Smooth muscle cell (in vitro differentiated cells): ENCODE results near the gene RFNG. TPM values are rescaled to one million over a fixed set of nuclear protein-coding genes. Genes with fewer than 3 reads are reported as not detected.

ENCODE experiments used
- DNase-seq: peaks from one replicate; lab custom pipeline; 2025; ENCODE audit not compliant: unreplicated experiment; lab: John Stamatoyannopoulos, UW
- H2AFZ ChIP-seq: fragments of 200-600 bp; sonication (generic); 2 replicates; pipeline ENCODE4 v1.6.0; 2016; ENCODE audit warnings: antibody characterized with exemption, low read depth, mild to moderate bottlenecking
- H3F3A ChIP-seq: fragments of 200-600 bp; sonication (generic); 2 replicates; pipeline ENCODE4 v1.6.0; 2017; ENCODE audit warnings: antibody characterized with exemption, low read depth
- H3K27ac ChIP-seq: fragments of 200-600 bp; sonication (generic); 2 replicates; pipeline ENCODE4 v1.5.1; 2016; ENCODE audit warnings: low read depth, mild to moderate bottlenecking
- H3K27me3 ChIP-seq: fragments of 200-600 bp; sonication (generic); 2 replicates; pipeline ENCODE4 v1.6.1; 2016; ENCODE audit warnings: low read depth, mild to moderate bottlenecking
- H3K36me3 ChIP-seq: fragments of 200-600 bp; sonication (generic); 2 replicates; pipeline ENCODE4 v1.5.1; 2016; ENCODE audit warnings: low read depth
- H3K4me1 ChIP-seq: fragments of 200-600 bp; sonication (generic); 2 replicates; pipeline ENCODE4 v1.5.1; 2016; ENCODE audit warnings: low read depth
- H3K4me2 ChIP-seq: fragments of 200-600 bp; sonication (generic); 2 replicates; pipeline ENCODE4 v1.6.0; 2016; ENCODE audit warnings: mild to moderate bottlenecking
- H3K4me3 ChIP-seq: fragments of 200-600 bp; sonication (generic); 2 replicates; pipeline ENCODE4 v1.5.1; 2016; ENCODE audit warnings: mild to moderate bottlenecking
- H3K79me2 ChIP-seq: fragments of 200-600 bp; sonication (generic); 2 replicates; pipeline ENCODE4 v1.6.0; 2016; ENCODE audit warnings: low read depth, mild to moderate bottlenecking
- H3K9ac ChIP-seq: fragments of 200-600 bp; sonication (generic); 2 replicates; pipeline ENCODE4 v1.6.0; 2016; ENCODE audit warnings: low read depth
- H3K9me3 ChIP-seq: fragments of 200-600 bp; sonication (generic); replicated peaks from 2 replicates; pipeline ENCODE4 v1.5.1; 2016; ENCODE audit warnings: low read depth
- H4K20me1 ChIP-seq: fragments of 200-600 bp; sonication (generic); 2 replicates; pipeline ENCODE4 v1.6.0; 2016; ENCODE audit warnings: low read depth
- CTCF ChIP-seq: fragments of 200-600 bp; sonication (generic); IDR thresholded peaks from 2 replicates; pipeline ENCODE4 v1.5.1; 2017; ENCODE audit warnings: borderline replicate concordance, mild to moderate bottlenecking, antibody characterized with exemption; ENCODE audit not compliant: insufficient read depth, poor library complexity, severe bottlenecking
- WGBS: methylation state at CpG from one replicate; pipeline ENCODE4 v1.1.7; 2016; ENCODE audit warnings: low lambda C conversion rate; 5-methylcytosine and 5-hydroxymethylcytosine counted together
- polyA plus RNA-seq: library from polyadenylated mRNA; unstranded; fragments of >200 nt; fragmentation: Nextera tagmentation; extraction: Ambion mirVana; gene quantifications from 2 replicates; pipeline ENCODE4 v1.2.1, GENCODE V29; 2016
- total RNA-seq: library from RNA; depleted of rRNA; stranded (reverse); fragments of >200 nt; gene quantifications from 2 replicates; pipeline ENCODE4 v1.2.3, GENCODE V29; 2014

Gene RFNG
- total and polyA plus RNA-seq, 2 experiments from 2014 or later = 27.1 to 54.9 TPM

DNA sequence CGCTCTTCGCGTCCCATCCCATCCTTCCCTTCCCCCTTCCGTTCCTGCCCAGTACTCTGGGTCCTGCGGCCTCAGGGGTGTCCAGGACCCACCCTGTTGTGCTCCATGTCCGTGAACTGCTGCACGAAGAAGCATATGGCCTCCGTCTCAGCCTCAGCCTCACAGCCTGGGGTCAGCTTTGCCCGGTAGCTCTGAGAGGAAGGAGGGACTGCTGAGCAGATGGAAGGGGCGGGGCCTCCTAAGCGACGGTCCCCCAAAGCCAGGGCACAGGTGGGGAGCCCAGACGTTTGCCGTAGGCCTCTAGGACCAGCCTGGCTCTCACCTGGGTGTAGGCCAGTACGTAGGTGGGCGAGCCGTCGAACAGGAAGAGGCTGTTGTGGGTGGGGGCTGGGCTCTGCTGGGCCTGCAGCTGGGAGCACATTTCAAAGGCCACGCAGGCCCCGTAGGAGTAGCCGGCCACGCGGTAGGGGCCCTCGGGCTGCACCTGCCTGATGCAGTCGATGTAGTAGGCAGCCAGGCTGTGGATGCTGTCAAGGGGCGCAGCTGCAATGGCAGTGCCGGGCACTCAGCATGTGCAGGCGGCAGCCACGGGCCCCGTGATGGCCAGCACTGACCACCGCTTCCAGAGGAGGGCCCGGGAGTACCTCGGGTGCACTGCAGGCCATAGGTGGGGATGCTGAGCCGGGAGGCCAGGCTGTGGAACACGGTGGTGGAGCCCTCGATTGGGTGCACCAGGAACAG, 28.6 kb upstream of the RFNG start:
- Histone ChIP-seq H3K9ac (no peak overlapping the region), H3K4me2 (no peak overlapping the region), H4K20me1 (peaks cover 40% of the 10 kb centered on the region), H3K4me3 (no peak overlapping the region), H3K27ac (no peak overlapping the region), H3K27me3 (no peaks in the 10 kb centered on the region), H3K9me3 (no peaks in the 10 kb centered on the region), H3F3A (no peaks in the 10 kb centered on the region), H3K36me3 (no peaks in the 10 kb centered on the region), H3K4me1 (no peaks in the 10 kb centered on the region), H2AFZ (no peak overlapping the region), H3K79me2 (no peaks in the 10 kb centered on the region)
- WGBS = 95% methylated on average over 36 of the region's 36 CpGs
- no peak for DNase-seq
- TF ChIP-seq CTCF = no peak

GRCh38 chr17:82079001-82079677, 27.5 kb upstream of the RFNG start:
- Histone ChIP-seq H3K9ac (no peak overlapping the region), H3K36me3 (no peaks in the 10 kb centered on the region), H3K9me3 (no peaks in the 10 kb centered on the region), H3K4me3 (no peak overlapping the region), H3K27me3 (no peaks in the 10 kb centered on the region), H3K4me1 (no peaks in the 10 kb centered on the region), H4K20me1 (peaks cover 34% of the 10 kb centered on the region), H3K4me2 (no peak overlapping the region), H3F3A (no peaks in the 10 kb centered on the region), H2AFZ (no peak overlapping the region), H3K79me2 (no peaks in the 10 kb centered on the region), H3K27ac (no peak overlapping the region)
- TF ChIP-seq CTCF = no peak
- DNase-seq = no peak
- WGBS = 95% methylated on average over 38 of the region's 47 CpGs

- Histone ChIP-seq H3K79me2 (no peaks in the 10 kb centered on the region), H4K20me1 (peaks cover 27% of the 10 kb centered on the region), H3K27me3 (no peaks in the 10 kb centered on the region), H3K9me3 (no peaks in the 10 kb centered on the region), H3K9ac (no peak overlapping the region), H2AFZ (no peak overlapping the region), H3K4me1 (no peaks in the 10 kb centered on the region), H3K4me2 (no peak overlapping the region), H3K36me3 (no peaks in the 10 kb centered on the region), H3K27ac (no peak overlapping the region), H3F3A (no peaks in the 10 kb centered on the region), H3K4me3 (no peak overlapping the region)
- DNase-seq = no peak
- TF ChIP-seq CTCF = no peak
- WGBS = over 99% methylated on average over 18 of the region's 18 CpGs
These were observed 26.8 kb upstream of the RFNG start for GRCh38 chr17:82078433-82078832.
